GM21515 (cell line): ENCODE results near the gene LHX4.

Experiments used
- ATAC-seq: cut with Tn5 transposase; IDR thresholded peaks from one replicate; pipeline ENCODE4 v1.9.1; 2021; ENCODE audit not compliant: unreplicated experiment

LHX4 gene

DNA sequence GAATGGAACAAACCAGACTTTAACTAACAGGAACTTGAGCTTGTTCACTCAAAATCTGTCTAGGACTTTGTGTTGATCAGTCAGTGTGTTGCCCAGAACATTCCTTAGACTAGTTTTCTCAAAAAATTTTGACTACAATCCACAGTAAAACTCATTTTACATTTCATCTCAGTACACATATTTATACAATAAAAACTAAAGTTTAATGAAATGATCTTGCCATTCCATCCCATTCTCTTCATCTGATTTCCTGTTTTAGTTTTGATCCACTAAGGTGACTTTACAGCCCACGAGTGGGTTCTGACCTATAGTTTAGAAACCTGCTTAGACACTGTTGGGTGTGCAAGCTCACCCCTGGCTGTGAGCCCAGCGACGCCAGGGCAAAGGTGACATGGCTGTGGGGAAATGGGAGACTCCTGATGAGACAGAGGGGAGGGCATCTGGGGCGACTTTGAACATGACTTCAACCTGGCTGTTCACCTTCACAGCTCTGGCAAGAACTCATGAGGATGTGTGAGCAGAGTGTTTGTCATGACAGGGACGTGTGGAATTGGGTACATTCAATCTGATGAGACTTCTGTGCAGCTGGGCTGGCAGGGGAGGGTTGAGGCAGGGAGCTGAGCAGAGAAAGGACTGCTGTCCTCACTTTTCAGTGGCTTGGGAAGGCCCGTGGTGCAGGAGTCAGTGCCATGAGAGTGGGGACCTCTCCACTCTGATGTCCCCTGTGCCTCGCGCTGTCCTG, 40.6 kb downstream of the LHX4 start:
- no peak for ATAC-seq

DNA sequence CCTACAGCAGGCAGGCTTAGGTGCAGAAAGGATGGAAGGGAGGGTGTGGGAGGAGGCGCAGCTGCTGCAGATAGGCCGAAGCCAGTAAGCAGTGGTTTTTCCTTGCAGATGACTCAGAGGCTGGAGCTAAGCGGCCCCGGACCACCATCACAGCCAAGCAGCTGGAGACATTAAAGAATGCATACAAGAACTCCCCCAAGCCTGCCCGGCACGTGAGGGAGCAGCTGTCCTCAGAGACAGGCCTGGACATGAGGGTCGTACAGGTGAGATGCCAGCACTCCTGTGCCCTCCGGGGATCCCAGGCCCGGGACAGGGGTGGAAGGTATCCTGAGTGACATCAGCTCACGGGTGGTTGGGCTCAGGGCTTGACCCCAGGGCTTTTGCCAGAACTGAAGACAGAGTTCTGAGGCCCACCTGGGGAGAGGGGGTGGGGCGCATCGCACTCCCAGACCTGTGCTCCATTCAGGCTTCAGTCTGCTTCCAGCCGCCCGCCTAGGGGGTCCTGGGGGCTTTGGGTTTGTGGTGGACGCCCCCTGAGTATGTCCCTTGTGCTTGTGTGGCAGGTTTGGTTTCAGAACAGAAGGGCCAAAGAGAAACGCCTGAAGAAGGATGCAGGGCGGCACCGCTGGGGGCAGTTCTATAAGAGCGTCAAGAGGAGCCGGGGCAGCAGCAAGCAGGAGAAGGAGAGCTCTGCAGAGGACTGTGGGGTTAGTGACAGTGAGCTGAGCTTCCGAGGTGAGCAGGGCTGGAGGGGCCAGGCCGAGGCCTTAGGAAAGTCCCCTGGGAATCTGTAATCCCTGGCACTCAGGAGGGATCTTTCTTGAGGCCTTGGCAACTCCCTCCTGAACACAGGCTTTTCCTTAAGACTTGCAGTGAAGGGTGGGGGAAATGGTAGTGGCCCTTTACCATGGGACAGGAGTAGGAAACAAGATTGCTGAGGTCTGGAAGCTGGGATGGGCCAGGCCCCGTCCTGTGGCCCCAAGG, 41.5 kb downstream of the LHX4 start:
- ATAC-seq = no peak

DNA sequence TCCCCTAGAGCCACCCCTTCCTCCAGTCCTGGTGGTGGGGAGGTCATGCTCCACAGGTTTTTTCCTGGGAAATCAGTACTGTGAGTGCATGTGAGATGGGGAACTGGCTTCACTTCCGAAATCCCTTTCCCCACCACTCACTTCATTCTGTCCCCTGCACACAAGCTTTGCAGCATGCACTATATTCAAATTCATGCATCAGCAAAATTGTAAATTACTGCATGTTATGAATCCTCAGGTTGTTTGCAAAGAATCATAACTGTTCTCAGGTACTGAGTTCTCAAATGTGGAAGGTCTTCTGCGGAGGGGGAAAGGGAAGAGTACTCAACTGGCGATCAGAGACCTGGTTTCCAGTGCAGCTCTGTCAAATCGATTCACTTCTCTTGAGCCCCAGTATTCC, 42.3 kb downstream of the LHX4 start:
- no peak for ATAC-seq

DNA sequence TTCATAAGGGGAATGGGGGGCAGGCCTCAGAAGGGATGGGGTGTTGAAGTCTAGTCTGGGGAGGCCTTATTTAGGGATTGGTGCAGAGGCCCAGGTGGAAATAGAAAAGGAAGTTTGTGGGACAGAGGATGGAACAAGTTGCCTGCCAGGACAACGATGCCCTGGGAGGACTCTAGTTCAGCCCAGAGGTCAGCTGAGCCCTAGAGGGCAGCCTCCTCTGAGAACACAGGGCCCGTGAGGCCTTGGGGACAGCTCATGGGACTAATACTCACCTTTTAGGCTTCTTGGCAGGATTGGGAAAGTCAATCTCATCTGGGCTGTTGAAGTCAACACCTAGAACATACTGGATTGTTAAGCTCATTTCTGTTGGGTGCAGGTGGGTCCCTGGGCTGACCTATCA, 43.0 kb downstream of the LHX4 start:
- no peak for ATAC-seq

DNA sequence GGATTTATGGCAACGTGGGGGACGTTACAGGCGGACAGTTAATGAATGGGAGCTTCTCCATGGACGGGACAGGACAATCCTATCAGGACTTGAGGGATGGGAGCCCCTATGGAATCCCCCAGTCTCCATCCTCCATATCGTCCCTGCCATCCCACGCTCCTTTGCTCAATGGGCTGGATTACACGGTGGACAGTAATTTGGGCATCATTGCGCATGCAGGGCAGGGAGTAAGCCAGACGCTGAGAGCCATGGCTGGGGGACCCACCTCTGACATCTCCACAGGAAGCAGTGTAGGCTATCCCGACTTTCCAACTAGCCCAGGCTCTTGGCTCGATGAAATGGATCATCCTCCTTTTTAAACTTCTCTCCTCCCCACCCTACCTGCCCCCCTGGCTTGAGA, 44.2 kb downstream of the LHX4 start:
- ATAC-seq = no peak

DNA sequence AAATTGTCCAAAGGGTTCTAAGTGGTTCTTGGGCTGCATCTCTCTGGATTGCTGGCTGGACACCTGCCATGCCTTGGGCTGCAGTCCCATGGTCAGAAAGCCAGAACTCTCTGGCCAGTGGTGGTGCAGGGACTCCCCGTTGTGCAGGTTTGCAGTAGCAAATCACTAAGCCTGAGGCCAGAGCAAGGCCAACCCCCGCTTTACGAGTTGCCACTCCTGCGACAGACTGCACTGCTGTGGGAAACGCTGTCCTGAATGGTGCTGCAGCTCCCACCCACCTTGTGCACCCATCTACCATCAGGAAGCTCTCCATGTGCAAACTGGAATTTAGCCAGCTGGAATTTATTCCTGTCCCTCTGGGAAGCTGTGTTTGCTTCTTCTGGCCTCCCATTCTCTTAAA, 45.7 kb downstream of the LHX4 start:
- ATAC-seq = no peak

DNA sequence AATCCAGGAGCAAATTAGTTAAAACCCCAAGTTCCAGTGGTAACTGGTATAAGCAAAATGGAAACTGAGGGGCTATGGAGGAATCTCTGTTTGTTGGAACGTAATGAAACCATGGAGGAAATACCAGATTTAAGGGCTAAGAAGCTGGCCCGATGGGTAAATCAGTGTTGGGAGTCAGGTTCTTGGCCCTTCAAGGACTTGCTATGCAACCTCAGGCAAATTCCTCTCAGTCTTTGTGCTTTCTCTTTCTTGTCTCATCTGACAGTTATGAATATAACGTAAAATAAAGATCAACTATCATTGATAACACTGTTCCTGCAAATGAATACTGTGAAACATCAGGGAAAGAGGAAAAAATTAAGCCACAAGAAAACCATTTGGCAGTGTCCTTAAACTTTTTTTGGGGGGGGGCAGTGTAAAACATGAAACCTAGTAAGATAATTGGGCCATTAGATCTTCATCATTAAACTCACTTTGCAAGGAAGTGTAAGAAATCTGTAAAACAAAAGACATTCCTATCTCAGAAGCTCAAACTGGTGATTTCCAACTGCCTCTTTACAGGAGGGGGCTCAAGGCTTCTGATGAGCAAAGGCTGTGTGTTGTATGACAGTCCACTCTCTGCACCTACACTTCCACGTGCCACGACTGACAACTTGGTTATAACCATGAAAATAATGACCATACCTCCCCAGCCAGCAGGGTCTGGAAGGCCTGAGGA, 47.6 kb downstream of the LHX4 start:
- ATAC-seq = no peak

DNA sequence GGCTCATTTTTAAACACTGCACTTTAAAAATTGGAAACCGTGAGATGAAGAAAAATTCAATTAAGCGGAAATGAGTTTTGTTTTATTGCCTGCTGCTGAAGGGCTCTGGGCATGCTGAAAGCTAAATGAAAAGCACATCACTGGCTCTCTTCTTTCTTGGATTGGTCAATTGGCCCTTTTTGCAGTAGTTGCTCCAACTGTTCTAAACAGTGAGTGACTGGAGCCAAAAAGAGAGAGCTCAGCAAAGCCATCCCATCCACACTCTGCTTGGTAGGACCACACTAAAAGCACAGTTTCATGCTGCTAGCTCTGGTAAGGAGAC, 48.1 kb downstream of the LHX4 start:
- ATAC-seq = no peak

DNA sequence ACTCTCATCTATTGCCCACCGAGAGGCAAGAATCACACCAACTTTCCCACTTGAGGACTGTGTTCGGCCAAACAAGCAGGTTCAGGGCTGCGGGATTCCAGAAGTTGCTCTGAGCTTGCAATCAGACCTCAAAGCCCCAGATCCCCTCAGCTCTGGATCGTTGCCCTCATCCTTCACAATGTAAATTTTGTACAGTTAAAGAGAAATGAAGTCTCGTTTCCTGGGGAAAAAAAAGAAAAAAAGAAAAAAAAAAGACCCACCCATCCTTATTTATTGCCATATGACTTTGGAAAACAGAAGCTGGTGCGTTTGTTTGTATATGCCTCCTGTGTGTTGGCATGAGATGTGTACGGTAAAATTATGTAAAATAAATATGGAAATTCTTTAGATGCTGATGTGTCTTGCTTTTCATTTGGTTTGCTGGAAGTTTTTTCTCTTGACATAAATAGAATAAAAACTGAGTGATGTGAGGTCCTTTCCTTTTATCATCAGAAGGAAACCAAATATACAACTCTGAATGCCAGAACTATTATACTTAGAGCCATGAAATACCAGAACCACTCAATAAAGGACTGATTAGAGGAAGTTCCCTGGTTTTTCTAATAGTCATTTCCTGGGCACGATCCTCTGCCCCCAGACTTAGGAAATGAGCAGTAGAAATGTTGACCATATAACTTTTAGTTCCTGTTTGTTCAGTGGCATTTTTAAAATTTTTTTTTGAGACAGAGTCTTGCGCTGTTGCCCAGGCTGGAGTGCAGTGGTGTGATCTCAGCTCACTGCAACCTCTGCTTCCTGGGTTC, 48.7 kb downstream of the LHX4 start:
- ATAC-seq = no peak

DNA sequence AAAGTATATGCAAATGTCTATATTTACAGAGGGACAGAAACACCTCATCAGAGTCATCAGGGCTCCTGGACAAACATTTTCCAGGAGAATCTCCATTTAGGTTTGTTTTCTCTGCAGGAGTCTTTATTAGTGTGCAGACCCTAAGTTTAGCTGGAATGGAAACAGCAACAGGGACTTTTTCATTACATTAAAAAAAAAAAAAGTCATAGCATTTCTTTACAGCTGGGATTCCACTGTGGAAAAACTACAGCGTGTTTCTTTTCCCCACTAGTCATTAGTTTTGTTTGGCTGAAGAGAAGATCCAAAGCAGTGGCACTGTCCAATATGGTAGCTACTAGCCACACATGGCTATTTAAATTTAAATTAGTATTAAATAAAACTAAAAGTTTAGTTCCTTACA, 49.6 kb downstream of the LHX4 start:
- no peak for ATAC-seq

DNA sequence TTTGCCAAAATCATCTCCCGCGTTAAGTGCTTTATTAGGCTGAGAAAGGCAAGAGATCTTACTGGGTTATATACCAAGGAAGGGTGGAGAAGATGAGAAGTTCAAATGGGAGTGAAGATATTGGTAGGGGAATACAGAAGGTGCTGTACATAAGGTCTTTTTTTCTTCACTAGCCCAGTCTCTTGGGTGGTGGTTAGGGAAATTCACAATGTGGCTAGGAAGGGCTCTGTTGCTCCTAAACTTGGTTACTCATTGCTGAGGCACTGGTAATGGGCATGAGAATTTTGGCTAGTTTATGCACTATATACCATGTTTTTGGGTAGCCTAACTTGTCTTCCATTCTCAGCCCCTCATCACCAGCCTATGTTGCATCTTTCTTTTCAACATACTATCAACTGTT, 50.6 kb downstream of the LHX4 start:
- ATAC-seq = no peak

DNA sequence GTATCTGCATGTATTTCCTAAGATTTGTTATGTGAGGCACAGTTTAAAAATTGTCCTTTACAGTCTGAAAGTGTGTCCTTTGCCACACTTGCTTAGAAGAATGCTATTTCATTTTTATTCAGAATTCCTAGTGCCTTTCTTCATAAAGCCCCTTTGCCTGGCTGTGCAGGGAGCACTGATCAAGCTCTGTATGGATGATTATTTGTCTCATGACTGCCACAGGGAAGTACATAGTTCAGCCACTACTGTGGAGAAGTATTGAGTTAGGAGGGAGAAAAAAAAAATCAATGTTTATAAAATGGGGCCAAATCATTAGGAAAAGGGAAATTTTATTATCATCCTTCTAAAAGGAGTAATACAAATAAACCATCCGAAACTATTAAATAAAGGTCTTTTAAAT, 51.4 kb downstream of the LHX4 start:
- no peak for ATAC-seq

DNA sequence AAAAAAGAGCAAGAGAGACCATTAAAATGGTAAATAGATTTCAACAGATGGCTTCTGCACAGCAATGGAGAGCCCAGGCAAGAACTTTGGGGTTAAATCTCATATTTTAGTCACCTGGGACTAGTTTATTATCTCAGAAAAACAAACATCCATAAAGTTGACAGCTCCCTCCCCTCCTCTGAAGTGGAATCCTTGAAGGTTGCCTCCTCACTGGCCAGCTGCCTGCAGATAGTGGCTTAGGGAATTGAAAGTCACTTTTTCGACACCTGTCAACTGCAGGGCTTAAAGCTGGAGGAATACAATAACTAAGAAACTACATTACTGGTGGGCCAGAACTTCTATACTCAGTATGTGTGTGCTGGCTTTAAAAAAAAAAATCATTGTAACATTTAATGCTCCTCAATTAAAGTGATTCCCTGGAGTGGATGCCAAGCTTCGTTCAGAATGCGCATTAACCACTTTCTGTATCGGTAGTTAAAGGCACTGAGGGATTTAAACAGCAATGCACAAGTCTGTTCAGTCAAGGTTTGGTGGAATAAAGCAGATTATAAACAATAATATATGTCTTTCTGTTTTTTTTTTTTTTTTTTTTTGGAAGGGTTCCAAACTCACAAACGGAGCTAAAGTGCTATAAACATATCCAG, 52.5 kb downstream of the LHX4 start:
- ATAC-seq = no peak

DNA sequence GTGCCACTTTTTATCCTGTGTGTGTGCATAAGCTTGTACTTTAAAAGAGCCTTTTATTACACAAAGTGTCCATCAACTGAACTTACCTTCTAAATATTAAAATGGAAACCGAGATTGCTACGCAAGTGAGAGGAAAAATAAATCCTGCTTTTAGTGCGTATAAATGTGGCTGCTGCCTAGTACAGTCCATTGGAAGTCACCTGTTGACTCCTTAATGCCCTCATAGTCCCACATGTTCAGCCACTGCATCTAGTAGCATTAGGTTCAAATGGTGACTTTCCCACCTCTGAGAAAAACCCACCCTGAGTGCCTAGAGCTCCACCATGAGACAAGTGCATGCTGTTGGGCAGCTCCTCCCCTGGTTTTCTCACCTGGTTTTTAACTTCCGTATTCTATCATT, 53.0 kb downstream of the LHX4 start:
- ATAC-seq = no peak

DNA sequence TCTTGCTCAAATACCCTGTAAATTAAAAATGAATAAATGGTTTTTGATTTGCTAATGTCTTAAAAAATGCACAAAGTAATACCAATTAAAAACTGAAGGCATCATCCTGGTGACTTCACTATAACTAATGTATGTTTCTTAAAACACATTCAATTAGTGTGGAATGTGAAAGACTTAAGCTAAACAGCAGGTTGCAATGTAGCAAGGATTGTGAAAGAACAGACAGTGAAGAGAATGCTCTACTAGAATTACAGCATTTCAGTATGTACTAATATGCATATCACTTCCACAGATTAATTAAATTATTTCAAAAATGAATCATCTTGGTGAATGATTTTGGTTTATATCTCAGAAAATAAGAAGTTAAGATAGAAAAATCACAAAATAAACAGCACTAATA, 56.4 kb downstream of the LHX4 start:
- no peak for ATAC-seq

DNA sequence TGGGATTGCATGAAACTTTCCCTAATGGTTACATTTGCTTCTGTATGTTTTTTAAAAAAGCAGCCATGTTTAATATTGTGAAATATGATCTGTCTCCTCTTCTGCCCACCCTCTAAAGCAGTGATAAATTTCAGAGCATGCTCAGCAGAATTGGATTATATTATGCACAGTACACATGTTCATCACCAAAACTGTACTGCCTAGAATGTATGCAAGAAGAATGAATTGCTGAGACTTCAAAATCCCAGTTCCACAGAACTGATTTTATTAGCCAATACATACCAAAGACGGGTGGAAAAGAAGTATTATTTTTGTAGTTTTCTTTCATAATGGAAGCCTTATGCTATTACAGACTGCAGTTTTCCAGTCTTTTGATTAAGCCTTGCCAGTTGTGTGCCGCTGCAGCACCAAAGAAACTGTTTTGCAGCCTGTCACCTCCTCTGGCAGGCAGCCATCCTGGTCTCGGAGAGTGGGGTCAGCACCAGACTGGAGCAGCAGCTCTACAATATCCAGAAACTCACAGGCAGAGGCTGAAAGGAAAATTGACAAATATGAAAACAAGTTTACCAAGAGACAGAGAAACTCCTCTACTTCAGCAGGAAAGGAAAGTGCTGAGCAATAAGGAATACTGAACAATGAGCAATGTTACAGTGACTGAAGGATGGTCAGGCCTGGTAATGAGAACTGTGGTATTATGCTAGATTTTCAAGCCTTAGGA, 58.1 kb downstream of the LHX4 start:
- ATAC-seq = no peak

DNA sequence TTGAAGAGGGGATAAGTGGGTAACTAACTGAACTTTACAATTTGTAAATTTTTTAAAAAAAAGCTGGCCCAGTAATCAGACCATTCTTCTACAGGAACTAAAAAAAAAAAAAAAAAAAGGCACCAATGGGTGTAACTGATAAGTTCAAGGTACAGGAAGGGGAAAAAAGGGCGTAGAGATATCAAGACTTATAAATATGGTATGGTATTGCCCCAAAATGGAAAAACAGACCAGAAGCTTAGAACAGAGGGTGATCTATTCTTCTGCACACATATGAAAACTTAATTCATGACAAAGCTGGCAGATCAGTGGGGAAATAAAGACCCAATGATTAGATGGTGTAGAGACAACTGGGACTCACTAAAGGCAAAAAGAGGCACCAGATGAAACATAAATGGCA, 58.9 kb downstream of the LHX4 start:
- no peak for ATAC-seq

DNA sequence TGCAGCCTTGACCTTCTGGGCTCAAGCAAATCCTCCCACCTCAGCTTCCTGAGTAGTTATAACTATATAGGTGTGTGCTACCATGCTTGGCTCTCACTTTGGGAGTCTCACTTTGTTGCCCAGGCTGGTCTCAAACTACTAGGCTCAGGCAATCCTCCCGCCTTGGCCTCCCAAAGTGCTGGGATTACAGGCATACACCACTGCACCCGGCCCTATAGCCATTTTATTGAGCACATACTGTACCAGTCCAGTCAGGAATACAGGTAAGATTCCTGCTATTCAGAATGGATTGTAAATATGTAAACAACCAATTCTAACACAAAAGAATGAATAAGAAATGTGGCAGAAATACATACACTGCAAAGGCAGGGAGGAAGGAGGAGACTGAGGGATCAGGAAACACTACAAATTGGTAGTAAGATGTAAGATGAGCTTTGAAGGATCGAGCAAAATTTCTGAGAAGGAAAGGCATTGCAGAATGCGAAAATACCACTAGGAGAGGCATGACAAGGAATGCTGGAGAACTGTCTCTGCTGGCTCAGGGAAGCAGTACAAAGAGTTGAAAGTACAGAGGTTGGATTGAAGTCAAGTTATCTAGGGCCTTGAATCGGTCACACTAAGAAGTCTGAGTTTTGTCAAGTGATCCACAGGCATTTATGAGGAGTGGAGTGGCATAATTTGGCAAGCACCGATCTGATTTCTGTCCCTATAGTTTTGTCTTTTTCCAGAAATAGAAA, 60.4 kb downstream of the LHX4 start:
- ATAC-seq = no peak

DNA sequence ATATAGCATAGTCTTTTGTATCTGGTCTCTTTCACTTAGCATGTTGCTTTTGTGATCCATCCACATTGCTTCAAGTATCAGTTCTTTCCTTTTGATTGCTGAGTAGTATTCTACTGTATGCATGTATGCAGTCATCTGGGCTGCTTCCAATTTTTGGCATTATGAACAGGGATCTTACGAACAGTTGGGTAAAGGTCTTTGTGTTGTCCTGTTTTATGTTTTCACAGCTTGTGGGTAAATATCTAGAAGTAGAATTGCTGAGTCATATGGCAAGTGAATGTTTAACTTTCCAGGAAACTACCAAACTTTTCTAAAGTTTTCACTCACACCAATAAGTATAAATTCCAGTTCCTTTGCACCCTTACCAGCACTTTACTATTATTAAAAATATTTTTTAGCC, 60.9 kb downstream of the LHX4 start:
- ATAC-seq = no peak
